GM06990 (cell line): ENCODE results near the gene TSPAN4.
A peak's percentile ranks its signal among the peaks of the same experiment; 100 is the strongest.

Source experiments
- DNase-seq: peaks from one replicate; pipeline ENCODE4 v3.0.0-alpha.2; 2011; ENCODE audit not compliant: insufficient read length; ENCODE audit errors: extremely low read depth
- H3K27me3 ChIP-seq: replicated peaks from 2 replicates; pipeline ENCODE4 v1.6.0; 2011; ENCODE audit warnings: low read length; ENCODE audit not compliant: control insufficient read depth, insufficient read depth
- H3K36me3 ChIP-seq: 2 replicates; pipeline ENCODE4 v1.5.1; 2011; ENCODE audit warnings: low read length; ENCODE audit not compliant: control insufficient read depth, insufficient read depth
- H3K4me3 ChIP-seq: replicated peaks from 2 replicates; pipeline ENCODE4 v1.5.1; 2011; ENCODE audit warnings: low read depth, mild to moderate bottlenecking, control low read depth, low read length
- CTCF ChIP-seq: IDR thresholded peaks from 2 replicates; pipeline ENCODE4 v1.5.1; 2011; ENCODE audit warnings: low read length, control low read depth, mild to moderate bottlenecking, inconsistent platforms; ENCODE audit not compliant: insufficient read depth, poor library complexity, severe bottlenecking

Gene TSPAN4

GRCh38 chr11:895331-896110 lies 52.9 kb downstream of the TSPAN4 start:
- H3K36me3 ChIP-seq = peaks cover 22% of the 10 kb centered on the region
- no peak for DNase-seq
- no peaks in the 10 kb centered on the region for H3K27me3 ChIP-seq
- no peak for TF ChIP-seq CTCF
- no peak overlapping the region for H3K4me3 ChIP-seq

- H3K27me3 ChIP-seq = no peaks in the 10 kb centered on the region
- H3K4me3 ChIP-seq = no peak overlapping the region
- TF ChIP-seq CTCF = no peak
- H3K36me3 ChIP-seq = peaks cover 36% of the 10 kb centered on the region
- DNase-seq = no peak
Measured at GRCh38 chr11:897253-898142, 54.8 kb downstream of the TSPAN4 start.

DNA sequence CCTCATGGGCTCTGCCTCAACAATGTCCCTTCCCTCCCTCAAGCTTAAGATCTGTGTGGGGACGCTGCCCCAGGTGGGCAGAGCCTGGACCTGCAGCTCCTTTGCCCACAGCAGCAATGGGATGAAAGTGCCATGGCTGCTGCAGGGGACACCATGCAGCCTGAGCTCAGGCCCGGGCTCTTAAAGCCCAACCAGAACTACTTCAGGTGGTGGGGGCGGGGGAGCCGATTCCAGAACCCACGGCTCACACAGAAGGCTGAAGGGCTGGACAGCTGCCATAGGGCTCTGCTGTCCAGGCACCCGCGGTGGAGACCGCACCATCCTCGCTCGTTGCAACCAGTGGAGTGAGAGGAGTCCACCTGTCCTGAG lies 55.5 kb downstream of the TSPAN4 start:
- DNase-seq = no peak
- no peaks in the 10 kb centered on the region for H3K27me3 ChIP-seq
- H3K4me3 ChIP-seq = no peak overlapping the region
- TF ChIP-seq CTCF = peak; percentile 18
- H3K36me3 ChIP-seq = peaks cover 40% of the 10 kb centered on the region

GRCh38 chr11:898540-899190 lies 56.0 kb downstream of the TSPAN4 start:
- peaks cover 40% of the 10 kb centered on the region for H3K36me3 ChIP-seq
- no peak for TF ChIP-seq CTCF
- no peaks in the 10 kb centered on the region for H3K27me3 ChIP-seq
- no peak overlapping the region for H3K4me3 ChIP-seq
- DNase-seq = no peak

- Histone ChIP-seq H3K36me3 (peaks cover 45% of the 10 kb centered on the region), H3K27me3 (no peaks in the 10 kb centered on the region), H3K4me3 (no peak overlapping the region)
- DNase-seq = no peak
- no peak for TF ChIP-seq CTCF
Measured at GRCh38 chr11:899724-900123, 57.1 kb downstream of the TSPAN4 start.
